Right lung (tissue), 5 donors: Measurements from ENCODE around the gene TSC22D3. TPM values are rescaled to one million over a fixed set of nuclear protein-coding genes. Genes with fewer than 3 reads are reported as not detected.
"Not testable (repeated sequence)": the region's sequence is repeated elsewhere in the genome, so short reads cannot be mapped to it uniquely, and the experiment has no call there.

Experiments
- DNase-seq, 2 donors: peaks; one replicate each; pipeline ENCODE4 v3.0.0-alpha.2; 2013
- polyA plus RNA-seq, 5 donors: library from polyadenylated mRNA; unstranded; fragments of 120-200 nt; gene quantifications; one replicate each; pipeline versions ENCODE4 v1.2.1 to v1.2.3, GENCODE V29; 2013; ENCODE audit warnings: inconsistent platforms in 1 of 5, low replicate concordance in 1 of 5; ENCODE audit not compliant: insufficient read length in 5 of 5, insufficient read depth in 1 of 5

Gene TSC22D3
- polyA plus RNA-seq, 5 donors: 120 to 130 (median 130) TPM

DNA sequence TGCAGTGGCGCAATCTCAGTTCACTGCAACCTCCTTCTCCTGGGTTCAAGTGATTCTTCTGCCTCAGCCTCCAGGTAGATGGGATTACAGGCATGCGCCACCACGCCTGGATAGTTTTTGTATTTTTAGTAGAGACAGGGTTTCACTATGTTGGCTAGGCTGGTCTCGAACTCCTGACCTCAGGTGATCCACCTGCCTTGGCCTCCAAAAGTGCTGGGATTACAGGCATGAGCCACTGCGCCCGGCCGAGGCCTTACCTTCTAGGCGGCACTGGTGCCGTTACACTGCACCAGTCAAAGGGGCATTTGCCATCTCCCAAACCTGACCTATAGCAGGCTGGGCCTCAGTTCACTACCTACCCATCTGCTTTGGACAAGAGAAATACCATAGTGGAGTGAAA lies 90.0 kb downstream of the TSC22D3 start:
- not testable (repeated sequence) for DNase-seq

DNA sequence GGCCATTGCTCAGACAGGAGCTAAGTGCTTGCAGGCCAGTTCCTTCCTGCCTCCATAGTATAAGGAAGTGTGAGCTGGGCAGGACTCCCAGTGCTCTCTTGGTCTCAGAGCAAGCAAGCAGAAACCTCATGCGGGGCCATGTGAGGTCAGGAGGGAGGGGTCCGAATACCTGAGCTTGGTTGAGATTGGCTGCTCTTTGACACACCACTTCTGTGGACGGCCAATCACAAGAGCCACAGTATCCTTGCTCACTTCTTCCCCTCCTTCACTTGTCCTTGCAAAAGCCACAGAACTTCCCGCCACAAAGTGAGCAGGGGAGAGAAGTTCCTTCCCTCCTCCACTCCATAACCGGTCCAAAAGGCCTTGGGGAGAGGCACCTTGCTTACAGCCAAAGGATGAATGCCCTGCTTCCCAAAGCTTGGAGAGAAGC lies 90.6 kb downstream of the TSC22D3 start:
- no peak for DNase-seq

DNA sequence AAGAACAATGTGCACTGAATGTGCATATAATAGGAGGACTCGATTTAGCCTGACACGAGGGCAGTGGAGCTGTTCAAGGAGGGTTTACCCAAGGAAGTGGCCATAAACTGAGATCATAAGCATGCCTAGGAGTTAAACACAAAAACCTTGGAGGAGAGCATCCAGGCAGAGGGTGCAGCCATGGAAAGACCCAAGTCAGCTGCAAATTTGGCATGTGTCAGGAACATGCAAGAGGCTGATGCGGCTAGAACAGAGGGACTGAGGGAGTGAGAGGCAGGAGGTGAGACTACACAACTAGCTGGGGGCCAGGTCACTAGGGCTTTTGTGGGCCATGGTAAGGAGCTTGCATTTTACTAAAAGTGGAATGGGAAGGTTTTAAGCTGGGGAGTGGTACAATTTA lies 91.7 kb downstream of the TSC22D3 start:
- no peak for DNase-seq

DNA sequence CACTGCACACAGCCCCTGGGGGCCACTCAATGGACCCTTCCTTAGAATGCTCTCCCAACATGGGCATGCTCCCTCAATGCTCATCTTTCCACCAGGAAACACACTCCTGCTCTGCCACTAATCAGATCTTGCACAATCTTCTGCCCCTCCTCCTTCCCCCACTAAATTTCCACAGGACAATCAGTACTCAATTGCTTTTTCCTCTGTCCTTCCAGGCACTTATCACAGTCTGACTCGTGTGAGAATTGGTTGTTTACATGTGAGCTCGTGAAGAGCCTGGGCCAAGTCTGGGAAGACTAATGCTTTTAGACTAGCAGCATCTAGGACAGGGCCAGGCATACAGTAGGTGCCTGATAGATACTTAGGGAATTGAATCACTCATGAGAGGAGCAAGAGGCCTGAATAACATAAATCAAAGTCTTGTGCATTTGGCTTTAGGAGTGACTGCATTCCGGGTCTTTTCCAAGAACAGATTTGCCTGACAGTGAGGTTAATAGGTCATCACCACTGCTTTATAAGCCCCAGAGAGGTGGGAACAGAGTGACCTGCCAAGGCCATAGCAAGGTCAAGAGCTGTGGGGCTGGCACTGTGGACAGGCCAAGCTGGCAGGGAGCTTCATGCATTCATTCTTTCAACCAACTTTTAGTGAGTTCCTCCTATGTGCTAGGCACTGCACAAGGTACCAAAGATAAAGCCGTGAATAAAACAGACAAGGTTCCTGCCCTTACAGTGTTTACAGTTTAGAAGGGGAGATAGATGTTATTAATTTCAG lies 92.3 kb downstream of the TSC22D3 start:
- peak; percentile 37 for DNase-seq

DNA sequence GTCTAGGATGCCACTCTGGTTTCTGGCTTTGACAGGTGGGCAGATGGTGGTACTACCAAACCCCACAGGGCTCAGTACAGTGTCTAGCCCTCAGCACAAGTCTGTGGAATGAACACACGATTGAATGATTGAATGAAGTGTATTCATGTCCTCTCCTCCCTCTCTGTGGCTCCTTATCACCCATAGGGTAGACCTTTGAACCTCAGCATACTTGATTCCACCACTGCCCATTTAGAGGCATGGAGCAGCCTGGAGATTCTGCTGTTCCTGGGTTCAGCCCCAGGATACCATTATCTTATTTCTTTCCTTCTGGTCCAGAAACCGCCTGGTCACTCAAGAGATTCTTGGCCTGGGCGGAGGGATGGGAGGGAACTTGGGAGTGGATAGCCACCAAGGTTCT lies 93.3 kb downstream of the TSC22D3 start:
- DNase-seq: no peak

DNA sequence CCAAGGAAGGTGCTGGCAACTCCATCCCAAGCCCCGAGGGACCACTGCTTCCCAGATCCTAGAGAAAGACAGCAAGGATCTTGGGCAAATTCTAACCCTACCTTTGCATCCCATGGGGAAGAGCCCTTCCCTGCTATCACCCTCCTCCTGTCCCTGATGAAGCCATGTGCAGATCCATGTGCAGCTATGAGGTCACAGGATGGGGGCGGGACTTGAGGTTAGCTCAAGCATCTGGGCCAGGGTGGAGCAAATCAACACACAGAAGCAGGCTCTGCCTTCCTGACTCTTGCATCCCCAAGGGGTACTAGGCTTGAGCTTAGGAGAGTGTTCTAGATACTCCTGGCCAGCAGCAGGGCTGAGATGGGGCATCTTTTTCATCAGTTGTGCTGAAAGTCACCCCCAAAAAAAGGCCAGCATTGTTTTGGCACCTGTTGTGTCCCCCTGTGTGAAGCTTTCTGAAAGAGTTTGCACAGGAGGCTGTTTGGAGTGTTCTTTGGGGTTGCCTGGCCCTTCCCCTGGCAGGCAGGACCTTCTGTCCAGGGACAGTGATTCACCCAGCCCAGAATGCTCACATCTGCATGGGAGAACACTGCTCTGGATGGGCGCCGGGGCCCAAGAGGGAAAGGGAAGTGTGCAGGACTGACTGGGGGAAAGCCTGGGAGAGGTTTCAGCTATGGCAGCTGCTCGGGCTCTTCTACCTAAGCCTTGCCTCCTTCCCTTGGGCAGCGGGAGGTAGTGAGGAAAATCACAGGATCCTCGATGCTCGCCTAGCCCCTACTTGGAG lies 96.4 kb downstream of the TSC22D3 start:
- DNase-seq: no peak

DNA sequence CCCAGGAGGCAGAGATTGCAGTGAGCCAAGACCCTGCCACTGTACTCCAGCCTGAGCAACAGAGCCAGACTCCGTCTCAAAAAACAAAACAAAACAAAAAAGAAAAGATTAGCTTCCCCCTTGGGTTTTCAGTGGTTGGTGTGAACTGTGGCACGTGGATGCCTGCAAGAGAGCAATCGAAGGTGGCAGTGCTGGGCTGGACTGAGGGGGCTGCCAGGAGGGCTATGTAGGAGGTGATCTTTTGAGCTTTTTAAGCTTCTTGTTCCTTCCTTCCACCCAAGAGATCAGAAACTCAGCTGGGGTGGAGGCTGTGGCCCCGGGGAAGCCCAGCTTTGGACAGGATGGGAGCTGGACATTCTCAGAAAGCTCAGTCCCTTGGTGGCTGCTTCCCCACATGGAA lies 97.7 kb downstream of the TSC22D3 start:
- DNase-seq: no peak

DNA sequence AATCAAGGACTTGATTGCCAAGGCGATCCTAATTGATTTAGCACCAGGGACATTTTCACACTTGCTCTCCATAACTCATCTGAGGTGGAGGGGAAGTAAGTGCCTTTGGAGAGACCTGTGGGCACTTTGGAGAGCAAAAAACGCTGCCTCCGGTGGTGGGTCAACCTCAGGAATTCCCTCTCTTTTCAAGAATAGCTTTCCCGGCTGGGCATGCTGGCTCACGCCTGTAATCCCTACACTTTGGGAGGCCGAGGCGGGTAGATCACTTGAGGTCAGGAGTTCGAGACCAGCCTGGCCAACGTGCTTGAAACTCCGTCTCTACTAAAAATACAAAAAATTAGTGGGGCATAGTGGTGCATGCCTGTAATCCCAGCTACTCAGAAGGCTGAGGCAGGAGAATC lies 98.1 kb downstream of the TSC22D3 start:
- DNase-seq: no peak

DNA sequence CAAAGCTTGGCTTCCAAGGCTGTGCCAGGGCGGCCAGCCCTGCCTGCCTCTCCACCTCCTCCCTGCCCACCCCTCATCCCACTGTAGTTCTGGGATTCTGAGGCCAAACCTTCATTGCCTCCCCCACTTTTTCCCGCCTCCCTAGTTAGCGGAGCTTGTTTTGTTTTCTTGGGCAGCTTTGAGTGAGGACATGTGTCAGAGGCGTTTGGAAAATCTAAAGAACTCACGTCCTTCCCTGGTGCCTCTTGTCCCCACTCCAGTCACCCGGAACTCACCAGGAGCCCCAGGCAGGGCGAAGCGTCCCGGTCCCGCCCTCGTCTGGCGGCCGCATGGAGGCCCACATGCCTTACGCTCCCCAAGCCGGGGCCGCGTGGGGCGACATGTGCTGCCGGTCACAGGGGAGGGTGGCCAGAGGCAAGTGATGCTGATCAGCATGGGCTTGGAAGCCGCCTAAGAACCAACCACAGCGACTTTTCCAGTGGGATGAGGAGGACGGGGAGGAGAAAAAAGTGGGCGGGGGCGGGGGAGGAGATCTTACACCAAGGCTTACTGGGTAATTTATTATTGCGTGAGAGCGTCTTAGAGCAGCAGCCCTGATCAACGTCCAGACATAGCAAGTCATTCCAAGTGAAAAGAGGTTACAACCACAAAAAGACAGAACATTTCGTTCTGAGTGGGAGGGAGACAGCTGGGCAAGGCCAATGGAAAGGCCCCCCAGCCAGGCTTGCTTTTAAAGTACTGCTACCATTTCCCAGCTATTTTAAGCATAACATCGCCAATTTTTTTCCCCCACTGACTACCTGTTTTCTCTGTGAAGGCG lies 98.8 kb downstream of the TSC22D3 start:
- peak; percentile 68 to 72 for DNase-seq

DNA sequence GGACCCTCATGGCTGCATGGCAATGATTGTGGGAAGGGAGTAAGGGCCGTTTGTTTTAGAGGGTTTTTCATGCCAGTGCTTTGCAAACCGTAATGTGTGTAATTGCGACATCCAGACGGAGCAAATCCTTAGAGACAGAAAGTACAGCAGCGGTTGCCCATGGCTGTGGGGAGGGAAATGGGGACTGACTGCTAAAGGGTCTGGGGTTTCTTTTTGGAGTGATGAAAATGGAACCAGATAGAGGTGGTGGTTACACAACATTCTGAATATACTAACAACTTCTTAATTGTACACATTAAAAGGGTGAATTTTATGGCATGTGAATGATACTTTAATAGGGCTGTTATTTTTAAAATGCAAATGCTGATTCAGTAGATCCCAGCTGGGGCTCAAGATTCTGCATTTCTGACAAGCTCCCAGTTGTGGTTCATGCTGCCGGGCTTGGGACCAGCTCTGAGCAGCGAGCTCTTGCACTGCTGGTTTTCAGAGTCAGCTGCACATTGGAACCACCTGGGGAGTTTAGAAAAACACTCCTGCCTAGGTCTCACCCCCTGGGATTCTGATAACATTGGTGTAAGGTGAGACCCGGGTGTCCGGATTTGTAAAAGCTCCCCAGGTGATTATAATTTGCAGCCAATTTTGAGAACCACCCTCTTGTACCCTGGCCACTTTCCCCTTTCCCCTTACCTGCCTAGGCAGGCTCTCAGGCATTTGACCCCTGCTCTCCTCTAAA lies 99.6 kb downstream of the TSC22D3 start:
- DNase-seq: peak; percentile 41 to 48

DNA sequence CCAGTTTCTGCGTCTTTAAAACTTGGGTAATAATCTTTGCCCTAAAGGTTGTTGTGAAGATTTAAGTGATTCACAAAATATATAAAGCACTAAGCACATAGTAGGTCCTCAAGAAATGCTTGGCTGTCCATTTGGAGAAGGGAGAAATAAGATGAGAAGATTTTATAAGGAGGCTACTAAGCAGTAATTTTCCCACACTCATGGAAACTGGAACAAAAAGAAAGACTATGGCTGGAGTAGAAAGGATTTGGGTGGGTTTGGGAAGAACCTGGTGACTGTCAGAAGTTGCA lies 100.3 kb downstream of the TSC22D3 start:
- no peak for DNase-seq

DNA sequence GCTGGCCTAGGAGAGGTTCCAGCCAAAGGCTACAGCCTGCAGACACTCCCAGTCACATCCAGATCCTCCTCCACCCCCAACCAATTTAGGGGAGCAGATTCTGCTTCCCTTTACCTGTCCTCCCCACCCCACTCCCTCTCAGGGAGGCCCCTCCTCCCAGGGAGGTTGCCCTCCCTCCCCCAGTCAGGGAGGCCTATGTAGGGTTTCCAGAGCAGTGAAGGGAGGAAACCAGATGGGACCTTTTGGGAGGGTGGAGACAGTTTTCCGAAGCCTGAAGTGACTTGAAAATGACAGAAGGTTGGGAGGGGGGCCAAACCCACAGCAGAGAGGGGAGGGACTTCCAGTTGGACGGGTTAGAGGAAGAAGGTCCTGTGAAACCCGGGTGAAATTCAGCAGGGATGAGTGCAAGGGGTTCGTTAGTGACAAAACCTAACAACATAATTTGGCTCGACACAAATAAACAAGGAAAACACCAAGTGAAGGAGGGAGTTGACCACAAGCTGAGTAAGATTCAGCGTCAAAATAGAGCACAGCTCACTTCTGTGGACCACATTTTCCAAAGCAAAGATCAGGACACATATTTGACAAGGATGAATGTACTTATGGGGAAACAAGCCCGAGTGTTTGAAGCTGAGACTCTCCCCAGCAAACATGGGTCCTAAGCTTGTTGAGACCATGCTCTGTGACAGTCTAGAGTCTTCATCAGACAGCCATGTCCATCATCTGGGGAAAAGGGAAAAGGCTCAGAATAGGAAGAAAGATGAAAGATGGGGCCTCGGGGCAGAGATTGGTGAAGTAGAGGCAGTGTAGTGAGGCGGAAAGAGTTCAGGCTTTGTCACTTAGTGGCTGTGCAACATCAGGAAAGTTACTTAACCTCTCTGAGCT lies 100.9 kb downstream of the TSC22D3 start:
- no peak for DNase-seq

DNA sequence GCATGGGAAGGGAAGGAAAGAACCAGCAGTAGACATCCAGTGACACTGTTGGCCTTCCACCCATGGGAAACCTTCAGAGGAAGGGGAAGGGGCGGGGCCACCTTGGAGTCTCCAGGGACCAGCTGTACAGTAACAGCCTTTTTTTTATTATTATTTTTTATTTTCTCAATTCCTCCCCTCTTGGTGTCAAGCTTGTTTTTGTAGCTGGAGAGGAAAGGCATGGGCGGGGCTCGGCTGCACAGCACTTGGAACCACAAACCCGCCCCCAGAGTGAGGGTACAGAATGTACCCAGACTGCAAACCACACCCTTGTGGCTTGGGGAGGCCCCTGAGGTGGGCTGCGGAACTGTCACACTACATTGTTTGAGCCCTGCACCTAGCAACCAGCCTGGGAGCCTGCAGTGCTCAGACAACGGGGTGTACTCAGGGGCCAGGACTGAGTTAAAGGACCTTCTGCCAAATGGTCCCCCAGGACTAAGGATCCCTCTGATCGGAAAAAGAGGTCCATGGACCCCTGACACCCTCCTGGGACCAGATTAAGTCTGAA lies 101.6 kb downstream of the TSC22D3 start:
- no peak for DNase-seq

DNA sequence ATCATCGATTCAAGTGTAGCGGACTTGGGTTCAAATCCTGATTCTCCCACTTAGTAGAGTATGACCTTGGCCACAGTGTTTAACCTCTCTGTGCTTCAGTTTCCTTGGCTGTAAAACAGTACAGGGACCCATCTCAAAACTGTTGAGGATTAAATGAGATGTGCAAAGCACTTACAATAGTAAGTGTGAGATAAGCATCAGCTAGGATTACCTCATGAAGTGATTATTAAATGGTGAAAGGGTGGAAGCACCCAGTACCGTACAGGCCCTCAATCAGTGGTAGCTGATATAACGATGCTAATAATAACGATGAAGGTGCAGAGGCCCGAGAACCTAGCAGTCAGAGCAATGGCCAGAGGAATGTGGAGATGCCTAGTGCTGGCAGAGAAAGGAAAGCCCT lies 102.2 kb downstream of the TSC22D3 start:
- DNase-seq: no peak

DNA sequence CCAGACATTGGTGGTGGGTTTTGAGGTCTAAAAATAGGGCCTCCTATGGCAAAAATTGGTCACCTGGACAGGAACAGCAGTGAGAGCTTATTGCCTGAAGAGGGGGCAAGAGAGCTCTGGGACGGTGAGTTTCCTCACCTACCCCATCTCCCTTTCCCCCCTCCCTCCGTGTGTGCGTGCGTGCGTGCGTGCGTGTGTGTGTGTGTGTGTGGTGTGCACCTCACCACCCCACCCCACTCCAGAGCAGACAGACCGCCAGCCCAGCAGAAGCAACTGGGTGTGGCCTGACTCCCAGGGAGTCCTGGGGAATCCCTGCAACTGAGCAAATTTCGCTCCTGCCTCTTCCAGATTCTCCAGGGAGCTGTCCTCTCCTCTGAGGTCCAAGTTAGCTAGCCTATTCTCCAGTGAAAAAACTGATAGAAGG lies 102.6 kb downstream of the TSC22D3 start:
- no peak for DNase-seq

DNA sequence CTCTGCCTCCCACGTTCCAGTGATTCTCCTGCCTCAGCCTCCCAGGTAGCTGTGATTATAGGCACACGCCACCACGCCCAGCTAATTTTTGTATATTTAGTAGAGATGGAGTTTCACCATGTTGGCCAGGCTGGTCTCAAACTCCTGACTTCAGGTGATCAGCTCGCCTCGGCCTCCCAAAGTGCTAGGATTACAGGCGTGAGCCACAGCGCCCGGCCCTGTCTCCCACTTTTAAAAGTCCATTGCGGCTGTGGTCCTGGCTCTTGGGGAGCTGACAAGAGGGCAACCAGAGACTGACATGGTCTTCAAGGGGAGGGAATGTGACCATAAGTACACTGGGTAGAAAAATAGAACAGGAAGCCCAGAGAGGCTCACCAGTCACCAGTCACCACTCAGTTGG lies 104.3 kb downstream of the TSC22D3 start:
- DNase-seq: not testable (repeated sequence)

DNA sequence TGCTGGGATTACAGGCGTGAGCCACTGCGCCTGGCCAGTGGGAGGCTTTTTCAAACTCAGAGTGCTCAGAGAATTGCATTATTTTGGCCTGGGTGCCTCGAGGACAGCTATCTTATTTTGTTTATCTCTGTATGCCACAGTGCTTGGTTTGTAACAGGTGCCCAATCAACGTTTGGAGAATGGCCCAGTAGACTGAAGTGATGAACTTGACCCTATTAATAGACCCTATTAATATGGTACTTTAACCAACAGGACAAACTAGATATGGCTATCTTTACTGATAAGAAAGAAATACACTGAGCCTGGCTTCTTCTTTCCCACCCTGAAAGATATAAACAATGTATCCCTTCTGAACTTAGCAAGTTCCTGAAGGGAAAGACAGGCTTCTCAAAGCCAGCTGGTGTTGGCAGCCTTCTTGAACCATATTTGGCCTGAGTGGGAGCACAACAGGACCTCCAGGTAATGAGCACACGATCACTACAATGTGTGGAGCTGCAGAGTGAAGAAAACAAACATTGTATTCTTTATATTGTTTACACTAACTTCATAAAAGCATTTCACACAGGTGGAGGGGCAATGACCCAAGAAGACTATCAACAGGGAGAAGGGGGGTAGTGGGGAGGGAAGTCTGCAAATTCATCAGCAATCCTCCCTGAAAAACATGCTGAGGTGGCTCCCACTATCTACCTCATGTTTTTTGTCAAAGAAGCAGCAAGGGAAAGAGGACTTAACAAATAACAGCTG lies 105.5 kb downstream of the TSC22D3 start:
- no peak for DNase-seq

DNA sequence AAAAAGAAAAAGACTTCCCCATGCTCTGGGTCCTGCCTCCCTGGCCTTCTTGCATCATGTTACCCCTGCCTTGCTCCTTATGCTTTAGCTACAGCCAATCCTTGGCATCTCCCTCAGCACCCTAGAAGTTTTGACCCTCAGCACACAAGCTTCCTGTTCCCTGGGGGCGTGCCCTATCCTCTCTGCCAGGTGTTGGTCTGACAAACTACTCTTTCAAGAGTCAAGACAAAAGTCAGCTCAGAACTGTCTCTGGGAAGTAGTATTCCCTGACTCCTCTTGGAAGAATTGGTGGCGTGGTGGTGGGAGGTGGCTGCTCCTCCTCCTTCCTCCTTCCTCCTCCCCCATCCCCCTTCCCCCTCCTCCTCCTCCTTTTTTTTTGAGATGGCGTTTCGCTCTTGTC lies 106.3 kb downstream of the TSC22D3 start:
- no peak for DNase-seq

DNA sequence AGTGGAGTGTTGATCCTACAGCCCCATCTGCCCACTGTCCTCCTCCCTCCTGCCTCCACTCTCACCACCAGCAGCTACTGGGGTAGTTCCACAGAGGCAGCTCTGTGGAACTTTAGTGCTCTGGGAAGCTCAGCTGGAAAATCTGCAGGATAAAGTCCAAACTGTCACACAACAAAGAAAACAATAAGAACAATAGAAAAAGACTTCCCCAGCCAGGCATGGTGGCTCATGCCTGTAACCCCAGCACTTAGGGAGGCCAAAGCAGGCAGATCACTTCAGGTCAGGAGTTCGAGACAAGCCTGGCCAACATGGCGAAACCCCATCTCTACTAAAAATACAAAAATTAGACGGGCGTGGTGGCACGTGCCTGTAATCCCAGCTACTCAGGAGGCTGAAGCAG lies 106.9 kb downstream of the TSC22D3 start:
- DNase-seq: not testable (repeated sequence)

DNA sequence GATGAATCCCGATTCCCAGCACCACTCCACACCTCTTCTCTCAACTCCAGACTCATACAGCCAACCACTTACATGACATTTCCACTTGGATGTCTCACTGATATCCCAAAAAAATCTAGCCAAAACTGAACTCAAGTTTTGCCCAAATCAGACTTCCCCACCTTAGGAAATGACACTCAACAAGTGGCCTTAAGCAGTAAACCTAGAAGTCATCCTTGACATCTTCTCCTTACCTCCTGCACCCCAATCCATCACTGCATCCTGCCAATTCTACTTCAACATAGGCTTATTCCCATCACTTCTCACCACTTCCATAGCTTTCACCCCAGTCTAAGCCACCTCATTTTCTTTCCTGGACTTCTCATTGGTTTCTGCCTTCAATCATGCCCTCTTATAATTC lies 108.2 kb downstream of the TSC22D3 start:
- no peak for DNase-seq
